HepG2 (cell line): ENCODE results near the gene S100A16. TPM values are rescaled to one million over a fixed set of nuclear protein-coding genes. Genes with fewer than 3 reads are reported as not detected.

Experiments
- ADNP ChIP-seq: sonication (generic); formaldehyde crosslinking; IDR thresholded peaks from 2 replicates; pipeline ENCODE4 v1.4.0; 2020; ENCODE audit warnings: missing genetic modification reagents
- ARID4A ChIP-seq: sonication (generic); formaldehyde crosslinking; IDR thresholded peaks from 2 replicates; pipeline ENCODE4 v1.5.0; 2020; ENCODE audit warnings: mild to moderate bottlenecking, missing genetic modification reagents, borderline replicate concordance
- BCL6 ChIP-seq: IDR thresholded peaks from 2 replicates; pipeline ENCODE4 v1.6.1; 2016; ENCODE audit warnings: missing genetic modification reagents, missing compliant biosample characterization
- FOXA3 ChIP-seq: IDR thresholded peaks from 2 replicates; pipeline ENCODE4 v1.6.1; 2016; ENCODE audit warnings: missing genetic modification reagents, missing compliant biosample characterization
- KDM5B ChIP-seq: sonication (generic); formaldehyde crosslinking; IDR thresholded peaks from 2 replicates; pipeline ENCODE4 v1.4.0; 2020; ENCODE audit warnings: missing genetic modification reagents, mild to moderate bottlenecking, borderline replicate concordance
- MAFK ChIP-seq, 2 experiments: IDR thresholded peaks in 1 of 2; conservative IDR thresholded peaks in 1 of 2; 2 replicates each; pipeline ENCODE4 v1.6.1; 2011; ENCODE audit warnings: improper control_type of control experiment in 2 of 2, low read length in 2 of 2
- NBN ChIP-seq: fragments of 450-650 bp; conservative IDR thresholded peaks from 2 replicates; pipeline ENCODE4 v1.6.1; 2017
- NFIC ChIP-seq: IDR thresholded peaks from 2 replicates; pipeline ENCODE4 v1.6.1; 2012; ENCODE audit warnings: mild to moderate bottlenecking, low read length, inconsistent platforms
- PCBP1 ChIP-seq: fragments of 200-400 bp; formaldehyde crosslinking; IDR thresholded peaks from 2 replicates; pipeline ENCODE4 v1.6.1; 2017; ENCODE audit warnings: mild to moderate bottlenecking, low read depth, low read length, borderline replicate concordance
- SRF ChIP-seq: IDR thresholded peaks from 2 replicates; pipeline ENCODE4 v1.6.1; 2011; ENCODE audit warnings: mild to moderate bottlenecking, low read depth, low read length, moderate library complexity
- SSRP1 ChIP-seq: IDR thresholded peaks from 2 replicates; pipeline ENCODE4 v1.6.1; 2016; ENCODE audit warnings: control low read depth
- TEAD3 ChIP-seq: optimal IDR thresholded peaks from 2 replicates; pipeline ENCODE3; 2016; ENCODE audit warnings: borderline replicate concordance
- THAP9 ChIP-seq: sonication (generic); formaldehyde crosslinking; IDR thresholded peaks from 2 replicates; pipeline ENCODE4; 2020; ENCODE audit warnings: missing genetic modification reagents, mild to moderate bottlenecking, borderline replicate concordance
- ZHX1 ChIP-seq: sonication (generic); formaldehyde crosslinking; IDR thresholded peaks from 2 replicates; pipeline ENCODE4 v1.8.1; 2022; ENCODE audit warnings: low read depth, mild to moderate bottlenecking, missing genetic modification reagents
- ZNF230 ChIP-seq: sonication (generic); formaldehyde crosslinking; IDR thresholded peaks from 2 replicates; pipeline ENCODE4 v1.4.0; 2020; ENCODE audit warnings: mild to moderate bottlenecking, missing genetic modification reagents
- ZNF280B ChIP-seq: sonication (generic); formaldehyde crosslinking; IDR thresholded peaks from 2 replicates; pipeline ENCODE4 v1.5.0; 2020; ENCODE audit warnings: missing genetic modification reagents, mild to moderate bottlenecking, borderline replicate concordance
- ZNF713 ChIP-seq: sonication (generic); formaldehyde crosslinking; IDR thresholded peaks from 2 replicates; pipeline ENCODE4 v1.4.0; 2020; ENCODE audit warnings: mild to moderate bottlenecking, missing genetic modification reagents
- polyA plus RNA-seq, 8 experiments: library from polyadenylated mRNA; depleted of rRNA in 3 of 8; stranded (reverse) in 7 of 8; unstranded in 1 of 8; fragments of >200 nt; fragmentation: Illumina TruSeq in 4 of 8; extraction: Trizol in 4 of 8; gene quantifications; 2 replicates each; pipeline versions ENCODE4 v1.2.1 to v1.2.3, GENCODE V29; 2011 to 2016; ENCODE audit warnings: low read depth in 4 of 8, missing spikeins in 1 of 8, mixed read lengths in 1 of 8; ENCODE audit not compliant: insufficient read depth in 1 of 8
- total RNA-seq, 5 experiments: library from RNA; depleted of rRNA; stranded (reverse); fragments of >200 nt; fragmentation: Illumina TruSeq; extraction: Trizol; gene quantifications; 2 replicates each; pipeline ENCODE4 v1.2.3, GENCODE V29; 2016; ENCODE audit warnings: low read depth in 1 of 5

The S100A16 gene
- total and polyA plus RNA-seq, 2 of the 13 experiments (the other 11 are each of a cell fraction or from before 2014, with no cell fraction given) = 46.0 to 195 TPM

GRCh38 chr1:153631047-153632022 lies 18.4 kb upstream of the S100A16 start (continued):
- no peak for TF ChIP-seq ZNF280B (CRISPR knock-in tag)
- peak; percentile 20; the same call in 1 of the 2 replicates for TF ChIP-seq FOXA3
- no peak for TF ChIP-seq ARID4A
- TF ChIP-seq TEAD3 = peak; percentile 39
- TF ChIP-seq KDM5B (CRISPR knock-in tag) = no peak
- no peak for TF ChIP-seq MAFK (conservative IDR thresholded peaks at IDR 0.05 in 1 of 2, IDR thresholded peaks at IDR 0.05 in 1 of 2; ENCODE audit: low read length in 2 of 2)
- no peak for TF ChIP-seq SSRP1 (CRISPR knock-in tag)
- no peak for TF ChIP-seq ZHX1 (CRISPR knock-in tag)
- TF ChIP-seq SRF = no peak
- no peak for TF ChIP-seq NBN
- no peak for TF ChIP-seq PCBP1
- TF ChIP-seq ZNF230 (CRISPR knock-in tag) = no peak
- TF ChIP-seq ZNF713 = no peak
- TF ChIP-seq THAP9 (CRISPR knock-in tag) = no peak
- 0 out of 2 replicates have a peak, but pooled peaks have one; percentile 20 for TF ChIP-seq NFIC
- TF ChIP-seq BCL6 (CRISPR knock-in tag) = 0 out of 2 replicates have a peak, but pooled peaks have one; percentile 7
- TF ChIP-seq ADNP = no peak
